IPS DF 19.7 (cell line): ENCODE results near the gene COX7B.
"Not testable (repeated sequence)": the region's sequence is repeated elsewhere in the genome, so short reads cannot be mapped to it uniquely, and the experiment has no call there.

Source experiments
- DNase-seq: peaks from one replicate; pipeline ENCODE4 v3.0.0-alpha.2; 2013; ENCODE audit warnings: low read depth, low spot score

COX7B gene

GRCh38 chrX:77945031-77945430 is 45.8 kb downstream of the COX7B start:
- not testable (repeated sequence) for DNase-seq

GRCh38 chrX:77945910-77946545 is 46.8 kb downstream of the COX7B start:
- no peak for DNase-seq

- no peak for DNase-seq
These were observed 47.3 kb downstream of the COX7B start for GRCh38 chrX:77946571-77946970.

- DNase-seq, result no peak
These were observed 50.6 kb downstream of the COX7B start for GRCh38 chrX:77949840-77950239.

GRCh38 chrX:77952173-77952572 is 52.9 kb downstream of the COX7B start:
- no peak for DNase-seq

- DNase-seq, result no peak
These were observed 54.0 kb downstream of the COX7B start for GRCh38 chrX:77953302-77953701.

- DNase-seq, result no peak
These were observed 54.4 kb downstream of the COX7B start for GRCh38 chrX:77953708-77954107.
